ENCODE results near the gene SFXN5.

The SFXN5 gene

DNA sequence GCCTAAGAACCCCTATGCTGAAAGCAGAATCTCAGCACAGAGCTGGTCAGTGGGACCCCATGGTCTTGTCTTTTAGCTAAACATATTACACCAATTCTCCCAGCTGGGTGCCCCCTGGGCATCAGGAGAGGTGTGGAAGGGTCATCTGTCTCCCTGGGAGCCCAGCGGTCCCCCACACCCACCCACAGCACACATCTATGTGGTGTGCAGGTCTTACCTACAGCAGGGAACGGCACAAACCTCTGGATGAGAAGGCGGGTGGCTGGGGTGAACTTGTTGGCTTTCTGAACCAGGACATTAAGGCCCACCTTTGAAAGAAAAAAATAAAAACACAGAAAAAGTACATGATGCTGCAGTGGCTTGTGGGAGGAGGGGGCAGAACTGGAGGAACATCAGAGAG lies 83.5 kb downstream of the SFXN5 start:
- no peak overlapping the region for H3K4me3 ChIP-seq (replicated peaks; ENCODE audit: low read depth, low read length)
- DNase-seq (ENCODE audit: extremely low read depth, low read depth), result no peak
- TF ChIP-seq, protein P1, sequence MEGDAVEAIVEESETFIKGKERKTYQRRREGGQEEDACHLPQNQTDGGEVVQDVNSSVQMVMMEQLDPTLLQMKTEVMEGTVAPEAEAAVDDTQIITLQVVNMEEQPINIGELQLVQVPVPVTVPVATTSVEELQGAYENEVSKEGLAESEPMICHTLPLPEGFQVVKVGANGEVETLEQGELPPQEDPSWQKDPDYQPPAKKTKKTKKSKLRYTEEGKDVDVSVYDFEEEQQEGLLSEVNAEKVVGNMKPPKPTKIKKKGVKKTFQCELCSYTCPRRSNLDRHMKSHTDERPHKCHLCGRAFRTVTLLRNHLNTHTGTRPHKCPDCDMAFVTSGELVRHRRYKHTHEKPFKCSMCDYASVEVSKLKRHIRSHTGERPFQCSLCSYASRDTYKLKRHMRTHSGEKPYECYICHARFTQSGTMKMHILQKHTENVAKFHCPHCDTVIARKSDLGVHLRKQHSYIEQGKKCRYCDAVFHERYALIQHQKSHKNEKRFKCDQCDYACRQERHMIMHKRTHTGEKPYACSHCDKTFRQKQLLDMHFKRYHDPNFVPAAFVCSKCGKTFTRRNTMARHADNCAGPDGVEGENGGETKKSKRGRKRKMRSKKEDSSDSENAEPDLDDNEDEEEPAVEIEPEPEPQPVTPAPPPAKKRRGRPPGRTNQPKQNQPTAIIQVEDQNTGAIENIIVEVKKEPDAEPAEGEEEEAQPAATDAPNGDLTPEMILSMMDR (IDR thresholded peaks at IDR 0.05; ENCODE audit: low read depth, low read length, missing control alignments), result no peak

DNA sequence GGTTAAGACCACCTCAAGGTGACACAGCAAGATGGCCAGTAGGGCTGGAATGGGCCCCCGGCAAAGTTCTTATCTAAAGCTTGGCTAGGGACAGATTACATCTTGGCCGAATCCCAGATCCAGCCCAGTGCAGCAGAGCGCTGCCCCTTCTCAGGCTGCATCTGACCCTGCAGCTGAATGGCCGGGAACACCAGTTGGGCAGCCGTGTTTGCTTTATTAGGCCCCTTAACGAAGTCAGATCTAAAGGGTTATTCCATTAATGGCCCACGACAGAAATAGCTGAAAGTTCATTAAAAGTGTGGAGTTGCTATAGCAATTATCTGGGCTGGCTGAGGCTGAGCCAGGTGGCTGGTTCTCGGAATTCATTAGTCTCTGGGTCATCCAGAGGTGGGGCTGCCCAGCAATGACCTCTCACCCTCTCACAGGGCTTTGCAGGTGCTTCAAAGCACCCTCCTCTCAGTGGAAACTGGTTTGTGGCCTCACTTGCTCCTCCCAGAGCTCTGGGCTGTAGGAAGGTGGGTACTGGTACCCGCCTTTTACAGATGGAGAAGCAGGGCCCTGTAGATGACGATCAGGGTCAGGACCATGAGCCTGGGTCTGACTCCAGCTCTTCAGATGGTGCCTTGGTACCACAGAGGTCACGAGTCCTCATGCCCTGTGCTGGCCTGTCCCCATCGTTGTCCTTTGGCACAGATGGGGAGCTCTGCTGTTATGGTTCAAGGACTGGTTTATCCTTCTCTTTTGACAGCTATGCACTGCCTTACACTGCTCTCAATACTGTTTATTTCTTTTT lies 85.4 kb downstream of the SFXN5 start:
- no peak for DNase-seq (ENCODE audit: extremely low read depth, low read depth)
- no peak overlapping the region for H3K4me3 ChIP-seq (replicated peaks; ENCODE audit: low read depth, low read length)
- TF ChIP-seq, protein P1 (IDR thresholded peaks at IDR 0.05; ENCODE audit: low read depth, low read length, missing control alignments), result no peak

DNA sequence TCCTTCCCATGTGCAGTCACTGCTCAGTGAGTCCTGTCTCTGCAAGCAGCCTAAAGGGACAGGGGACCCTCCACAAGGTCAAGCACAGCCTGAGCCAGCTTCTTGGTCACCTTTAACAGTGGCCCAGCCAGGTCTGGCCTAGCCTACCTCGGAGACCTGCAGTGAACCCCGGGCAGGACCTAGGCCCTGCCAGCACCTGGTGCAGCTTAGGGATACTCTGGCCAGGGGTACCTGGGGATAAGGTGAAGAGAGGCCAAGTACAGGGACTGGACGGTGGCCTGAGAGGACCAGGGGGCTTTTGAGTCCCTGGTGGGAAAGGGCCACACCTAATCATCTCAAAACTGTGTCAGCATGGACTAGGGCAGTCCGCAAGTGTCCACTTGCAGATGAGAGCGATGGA lies 86.4 kb downstream of the SFXN5 start:
- DNase-seq (ENCODE audit: extremely low read depth, low read depth), result no peak
- H3K4me3 ChIP-seq (replicated peaks; ENCODE audit: low read depth, low read length), result no peak overlapping the region
- TF ChIP-seq, protein P1 (IDR thresholded peaks at IDR 0.05; ENCODE audit: low read depth, low read length, missing control alignments), result no peak

DNA sequence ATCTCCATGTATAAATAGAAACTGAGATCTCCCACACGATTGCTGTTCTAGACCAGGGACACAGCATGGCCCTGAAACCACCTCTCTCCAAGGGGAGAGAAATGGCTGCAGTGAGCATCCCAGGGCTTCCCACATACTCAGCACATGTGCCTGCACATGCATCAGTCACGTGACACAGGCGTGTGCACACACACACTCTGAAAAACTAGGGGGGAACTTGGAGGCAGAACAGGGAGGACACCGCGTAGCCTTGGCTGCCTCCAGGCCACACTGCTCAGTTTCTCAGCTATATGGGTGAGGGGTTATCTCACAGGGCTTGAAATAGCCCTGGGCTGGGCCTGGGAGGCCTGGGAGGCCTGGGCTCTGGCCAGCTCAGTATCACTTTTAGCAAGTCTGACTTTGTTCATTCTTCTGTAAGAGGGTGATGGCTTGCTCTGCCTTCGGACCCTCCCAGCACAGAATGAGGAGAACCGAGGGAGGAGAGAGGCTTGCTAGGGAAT lies 87.3 kb downstream of the SFXN5 start:
- H3K4me3 ChIP-seq (replicated peaks; ENCODE audit: low read depth, low read length), result no peak overlapping the region
- TF ChIP-seq, protein P1 (IDR thresholded peaks at IDR 0.05; ENCODE audit: low read depth, low read length, missing control alignments), result no peak
- no peak for DNase-seq (ENCODE audit: extremely low read depth, low read depth)

DNA sequence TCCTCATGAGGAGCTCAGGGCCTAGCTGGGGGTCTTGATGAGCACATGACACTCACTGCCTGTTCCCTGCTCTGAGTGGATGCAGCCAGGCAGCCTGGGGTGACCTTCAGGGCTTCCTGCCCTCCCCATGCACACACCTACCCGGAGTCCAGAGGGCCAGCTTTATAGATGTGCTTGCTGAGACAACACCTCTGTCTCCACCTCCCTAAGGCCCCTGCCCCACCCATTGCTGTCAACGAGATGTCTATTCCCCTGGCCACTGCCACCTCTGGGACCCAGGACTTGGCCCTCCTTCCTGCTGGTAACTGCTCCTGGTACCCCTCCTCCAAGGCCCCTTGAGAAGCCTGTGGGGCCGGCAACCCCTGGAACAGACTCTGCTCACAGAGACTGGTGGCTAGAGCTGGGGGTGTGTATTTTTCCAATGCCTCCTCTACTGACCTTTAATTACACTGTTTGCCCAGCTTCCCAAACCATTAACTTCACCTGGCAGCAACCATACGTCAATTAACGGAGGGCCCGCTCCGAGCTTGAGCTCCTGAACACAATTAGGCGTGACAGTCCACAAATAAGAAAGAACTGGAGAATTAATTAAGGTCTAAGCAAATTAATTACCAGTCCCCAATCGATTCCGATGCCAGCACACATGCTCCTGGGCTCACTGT lies 87.9 kb downstream of the SFXN5 start:
- DNase-seq (ENCODE audit: extremely low read depth, low read depth), result no peak
- H3K4me3 ChIP-seq (replicated peaks; ENCODE audit: low read depth, low read length), result no peak overlapping the region
- TF ChIP-seq, protein P1 (IDR thresholded peaks at IDR 0.05; ENCODE audit: low read depth, low read length, missing control alignments), result no peak

DNA sequence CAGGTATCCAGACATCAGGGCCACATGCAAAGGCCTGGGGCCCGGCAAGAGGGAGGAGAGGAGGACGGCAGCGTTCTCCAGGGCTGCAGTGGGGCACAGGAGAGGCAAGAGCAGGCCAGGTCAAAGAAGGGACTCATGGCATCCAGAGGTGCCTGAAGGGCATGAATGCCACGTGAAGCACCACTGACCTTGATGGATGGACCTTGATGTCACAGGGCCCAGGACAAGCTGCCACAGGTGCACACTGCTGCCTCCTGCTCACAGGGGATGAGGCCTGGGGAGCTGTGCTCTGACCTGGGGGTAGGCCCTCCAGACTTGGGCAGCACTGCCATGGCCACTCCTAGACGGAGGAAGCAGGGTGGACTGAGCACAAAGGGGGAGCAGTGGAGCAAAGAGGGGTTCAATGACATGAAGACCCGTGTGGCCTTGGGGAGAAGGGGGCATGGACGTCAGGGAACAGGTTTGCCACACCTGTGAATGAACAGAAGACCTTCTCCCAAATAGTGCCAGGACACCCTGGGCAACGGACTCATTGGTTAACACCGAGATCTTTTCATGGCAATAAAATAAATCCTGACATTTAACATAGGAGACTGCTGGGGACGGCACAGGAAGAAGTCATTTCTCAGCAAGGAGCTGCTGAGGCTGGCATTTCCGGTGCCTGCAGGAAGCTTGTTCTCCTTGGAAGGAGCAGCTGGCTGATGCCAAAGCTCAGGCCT lies 88.6 kb downstream of the SFXN5 start:
- no peak for DNase-seq (ENCODE audit: extremely low read depth, low read depth)
- TF ChIP-seq, protein P1 (IDR thresholded peaks at IDR 0.05; ENCODE audit: low read depth, low read length, missing control alignments), result no peak
- no peak overlapping the region for H3K4me3 ChIP-seq (replicated peaks; ENCODE audit: low read depth, low read length)

Data from HFF-Myc (cell line).